GM12891 (cell line): ENCODE data around the gene INO80D.

ENCODE experiments used
- POLR2A ChIP-seq: IDR thresholded peaks from 2 replicates; pipeline ENCODE4 v1.6.1; 2011; ENCODE audit warnings: low read depth, low read length, control low read depth
- POLR2AphosphoS5 ChIP-seq: IDR thresholded peaks from 2 replicates; pipeline ENCODE4 v1.6.1; 2011; ENCODE audit warnings: low read depth, low read length, control low read depth
- POU2F2 ChIP-seq: IDR thresholded peaks from 2 replicates; pipeline ENCODE4 v1.6.1; 2011; ENCODE audit warnings: low read depth, mild to moderate bottlenecking, control low read depth, low read length, moderate library complexity
- TAF1 ChIP-seq: IDR thresholded peaks from 2 replicates; pipeline ENCODE4 v1.6.1; 2011; ENCODE audit warnings: low read depth, low read length, control low read depth

- TF ChIP-seq POLR2A = no peak
- no peak for TF ChIP-seq POU2F2
- TF ChIP-seq POLR2AphosphoS5 = no peak
- no peak for TF ChIP-seq TAF1
Measured at GRCh38 chr2:205990104-205990503, 95.9 kb downstream of the INO80D start.
